Subcutaneous abdominal adipose tissue (tissue), 5 donors: ENCODE data around the gene ANKH.
"Not testable (repeated sequence)": the region's sequence is repeated elsewhere in the genome, so short reads cannot be mapped to it uniquely, and the experiment has no call there.

Experiments used
- H3K27ac ChIP-seq: one replicate; pipeline ENCODE4 v1.7.0; 2013; ENCODE audit warnings: low read depth, mild to moderate bottlenecking, inconsistent platforms, low read length, moderate library complexity
- H3K27me3 ChIP-seq, 5 donors: one replicate each; pipeline ENCODE4 v1.7.0; 2013; ENCODE audit warnings: low read length in 5 of 5, inconsistent platforms in 1 of 5; ENCODE audit not compliant: control insufficient read depth in 5 of 5, insufficient read depth in 4 of 5
- H3K36me3 ChIP-seq, 5 donors: one replicate each; pipeline ENCODE4 v1.7.0; 2013; ENCODE audit warnings: low read length in 5 of 5; ENCODE audit not compliant: control insufficient read depth in 5 of 5, insufficient read depth in 5 of 5
- H3K4me1 ChIP-seq, 5 donors: one replicate each; pipeline ENCODE4 v1.7.0; 2013; ENCODE audit warnings: low read length in 5 of 5, mild to moderate bottlenecking in 3 of 5, moderate library complexity in 1 of 5; ENCODE audit not compliant: control insufficient read depth in 5 of 5, insufficient read depth in 5 of 5
- H3K4me3 ChIP-seq, 5 donors: one replicate each; pipeline ENCODE4 v1.7.0; 2013; ENCODE audit warnings: low read length in 5 of 5, low read depth in 1 of 5
- H3K9ac ChIP-seq, 5 donors: one replicate each; pipeline ENCODE4 v1.7.0; 2013; ENCODE audit warnings: low read length in 5 of 5, mild to moderate bottlenecking in 4 of 5, moderate library complexity in 3 of 5
- H3K9me3 ChIP-seq, 5 donors: one replicate each; pipeline ENCODE4 v1.7.0; 2013; ENCODE audit warnings: low read length in 5 of 5; ENCODE audit not compliant: control insufficient read depth in 5 of 5
- donor health status: healthy.
- donor health status: healthy.
- donor health status: healthy.
- donor health status: healthy.
- donor health status: healthy.

ANKH gene

DNA sequence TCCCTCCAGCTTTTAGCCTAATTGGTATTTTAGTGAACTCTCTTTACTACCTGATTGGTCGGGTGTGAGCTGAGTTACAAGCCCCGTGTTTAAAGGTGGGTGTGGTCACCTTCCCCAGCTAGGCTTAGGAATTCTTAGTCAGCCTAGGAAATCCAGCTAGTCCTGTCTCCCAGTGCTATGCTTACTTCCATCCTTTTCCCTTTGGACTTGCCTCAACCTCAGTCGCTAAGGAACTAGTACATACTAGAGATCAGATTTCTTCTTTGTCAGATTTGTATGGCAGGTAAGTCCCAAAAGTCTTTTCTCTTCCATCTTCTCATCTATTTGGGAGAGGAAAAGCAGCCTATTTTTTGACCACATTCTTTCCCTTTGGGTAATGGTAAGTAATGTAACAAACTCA lies 22.6 kb downstream of the ANKH start:
- not testable (repeated sequence) for H3K9me3 ChIP-seq, H3K4me1 ChIP-seq, H3K27ac ChIP-seq, H3K27me3 ChIP-seq, H3K9ac ChIP-seq, H3K4me3 ChIP-seq
- peaks cover 0 to 26% (median 2%) of the 10 kb centered on the region in 5 donors for H3K36me3 ChIP-seq

DNA sequence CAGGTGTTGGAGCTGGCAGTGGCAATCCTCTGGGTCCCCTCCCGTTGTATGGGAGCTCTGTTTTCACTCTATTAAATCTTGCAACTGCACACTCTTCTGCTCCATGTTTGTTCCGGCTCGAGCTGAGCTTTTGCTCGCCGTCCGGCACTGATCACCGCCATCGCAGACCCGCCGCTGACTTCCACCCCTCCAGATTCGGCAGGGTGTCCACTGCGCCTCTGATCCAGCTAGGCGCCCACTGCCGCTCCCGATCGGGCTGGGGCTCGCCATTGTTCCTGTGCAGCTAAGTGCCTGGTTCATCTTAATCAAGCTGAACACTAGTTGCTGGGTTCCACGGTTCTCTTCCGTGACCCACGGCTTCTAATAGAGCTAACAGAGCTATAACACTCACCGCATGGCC lies 23.2 kb downstream of the ANKH start:
- H3K36me3 ChIP-seq, result peaks cover 0 to 26% (median 2%) of the 10 kb centered on the region in 5 donors
- H3K4me1 ChIP-seq, result peaks cover 0 to 4% (median 0%) of the 10 kb centered on the region in 5 donors
- no peaks in the 10 kb centered on the region for H3K9me3 ChIP-seq
- H3K9ac ChIP-seq, result no peak overlapping the region
- H3K4me3 ChIP-seq, result no peak overlapping the region
- H3K27ac ChIP-seq, result no peak overlapping the region
- no peaks in the 10 kb centered on the region for H3K27me3 ChIP-seq

DNA sequence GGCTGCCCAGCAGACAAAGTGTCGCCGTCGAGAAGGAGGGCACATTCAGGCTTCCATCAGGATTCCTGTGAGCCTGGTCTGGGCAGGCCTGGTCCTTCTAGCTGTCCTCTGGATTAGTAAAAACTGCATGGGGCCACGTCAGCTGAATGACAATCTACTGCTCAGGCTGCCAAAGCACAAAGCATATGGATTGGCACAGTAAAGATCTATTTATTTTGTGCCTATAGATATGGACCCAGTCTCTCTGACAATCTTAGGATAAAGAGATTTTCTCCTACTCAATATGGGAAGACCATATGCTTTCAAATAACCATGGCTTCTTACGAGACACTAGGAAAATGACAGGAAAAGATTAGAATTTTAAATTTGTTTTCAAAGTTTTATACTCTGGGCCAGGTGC lies 24.1 kb downstream of the ANKH start:
- Histone ChIP-seq H3K27me3 (no peaks in the 10 kb centered on the region), H3K9ac (no peak overlapping the region), H3K4me3 (no peak overlapping the region), H3K9me3 (no peaks in the 10 kb centered on the region), H3K4me1 (peaks cover 0 to 4% (median 0%) of the 10 kb centered on the region in 5 donors), H3K36me3 (peaks cover 0 to 26% (median 2%) of the 10 kb centered on the region in 5 donors), H3K27ac (no peak overlapping the region)

DNA sequence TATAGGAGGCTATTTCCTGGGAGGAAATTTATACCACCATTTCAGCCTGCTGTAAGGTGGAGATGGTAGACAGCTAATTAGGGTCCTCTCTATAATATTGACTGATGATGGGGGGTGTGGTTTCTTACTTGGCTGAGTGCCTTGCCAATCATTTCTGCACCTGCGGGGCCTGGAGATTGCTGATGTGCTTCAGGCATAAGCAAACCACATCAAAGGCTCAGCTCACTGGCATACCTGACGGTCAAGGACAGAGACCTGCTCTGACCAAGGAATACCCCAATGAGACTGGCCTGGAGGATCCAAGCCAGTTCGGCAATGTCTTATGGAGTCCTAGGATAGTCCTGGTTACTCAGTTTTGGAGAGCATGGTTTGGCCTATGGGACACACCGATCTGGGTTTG lies 29.5 kb downstream of the ANKH start:
- Histone ChIP-seq H3K36me3 (peaks cover 0 to 4% (median 0%) of the 10 kb centered on the region in 5 donors), H3K4me3 (no peak overlapping the region), H3K9ac (no peak overlapping the region), H3K27ac (no peak overlapping the region), H3K4me1 (no peaks in the 10 kb centered on the region), H3K9me3 (no peaks in the 10 kb centered on the region), H3K27me3 (no peaks in the 10 kb centered on the region)

DNA sequence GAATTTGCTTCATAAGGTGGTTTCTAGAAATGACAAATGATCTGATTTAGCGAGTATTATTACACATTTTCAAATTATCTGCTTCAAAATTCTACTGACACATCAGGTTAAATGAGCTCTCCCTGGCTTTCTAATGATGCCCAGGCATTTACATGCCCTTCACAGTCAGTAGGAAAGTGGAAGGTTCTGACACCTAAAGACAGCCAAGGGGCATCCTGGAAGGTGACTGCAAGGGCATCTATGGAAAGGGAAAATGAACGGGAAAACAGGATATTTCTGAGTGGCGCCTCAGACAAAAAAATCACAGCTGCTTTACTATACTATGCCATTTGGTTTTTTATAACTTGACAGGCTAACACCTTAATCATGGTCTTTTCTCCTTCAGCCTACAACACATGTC lies 31.0 kb downstream of the ANKH start:
- Histone ChIP-seq H3K4me1 (no peaks in the 10 kb centered on the region), H3K4me3 (no peak overlapping the region), H3K9me3 (no peaks in the 10 kb centered on the region), H3K27me3 (no peaks in the 10 kb centered on the region), H3K36me3 (peaks cover 0 to 4% (median 0%) of the 10 kb centered on the region in 5 donors), H3K27ac (no peak overlapping the region), H3K9ac (no peak overlapping the region)

DNA sequence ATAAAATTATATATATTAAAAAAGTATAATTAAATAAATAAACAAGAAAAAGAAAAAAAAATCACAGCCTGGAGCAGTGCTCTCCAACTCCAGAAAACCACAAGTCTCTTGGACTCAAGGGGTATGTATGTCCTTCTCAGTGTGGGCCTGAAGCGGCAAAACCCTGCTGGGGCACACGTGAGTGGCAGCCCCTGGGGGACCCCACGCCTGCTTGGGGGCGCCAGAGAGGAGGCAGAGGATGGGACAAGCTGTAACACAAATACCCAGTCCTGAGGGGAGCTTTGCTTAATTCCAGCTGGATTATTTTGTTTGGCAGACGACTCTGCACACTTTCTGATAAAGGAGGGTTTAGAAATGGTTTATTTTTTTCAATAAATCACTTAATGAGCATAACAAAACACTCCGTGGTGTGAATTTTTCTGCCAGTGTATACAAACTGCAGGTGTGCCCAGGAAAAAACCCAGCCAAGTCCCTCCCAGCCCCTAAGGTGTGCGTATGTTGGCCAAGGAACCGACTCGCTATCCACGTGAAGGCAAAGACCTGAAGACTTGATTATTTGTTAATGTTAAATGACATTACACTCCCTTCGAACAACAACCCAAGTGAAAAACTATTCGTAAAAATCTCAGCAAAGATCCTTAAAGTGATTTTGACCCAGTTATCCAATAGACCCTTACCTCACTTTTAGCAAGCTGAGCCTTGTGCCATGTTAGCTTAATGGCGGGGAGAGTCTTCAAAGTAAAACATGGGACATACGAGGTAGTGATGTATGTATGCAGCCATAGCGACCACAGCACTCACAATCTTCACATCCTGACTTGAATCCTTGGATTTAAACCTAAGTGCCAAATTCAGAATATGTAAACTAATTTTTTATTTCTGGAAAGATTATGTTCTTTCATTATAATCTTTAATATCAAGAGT lies 32.9 kb downstream of the ANKH start:
- Histone ChIP-seq H3K9me3 (no peaks in the 10 kb centered on the region), H3K27me3 (no peaks in the 10 kb centered on the region), H3K27ac (no peak overlapping the region), H3K4me3 (no peak overlapping the region), H3K36me3 (peaks cover 0 to 4% (median 0%) of the 10 kb centered on the region in 5 donors), H3K4me1 (no peaks in the 10 kb centered on the region), H3K9ac (no peak overlapping the region)

DNA sequence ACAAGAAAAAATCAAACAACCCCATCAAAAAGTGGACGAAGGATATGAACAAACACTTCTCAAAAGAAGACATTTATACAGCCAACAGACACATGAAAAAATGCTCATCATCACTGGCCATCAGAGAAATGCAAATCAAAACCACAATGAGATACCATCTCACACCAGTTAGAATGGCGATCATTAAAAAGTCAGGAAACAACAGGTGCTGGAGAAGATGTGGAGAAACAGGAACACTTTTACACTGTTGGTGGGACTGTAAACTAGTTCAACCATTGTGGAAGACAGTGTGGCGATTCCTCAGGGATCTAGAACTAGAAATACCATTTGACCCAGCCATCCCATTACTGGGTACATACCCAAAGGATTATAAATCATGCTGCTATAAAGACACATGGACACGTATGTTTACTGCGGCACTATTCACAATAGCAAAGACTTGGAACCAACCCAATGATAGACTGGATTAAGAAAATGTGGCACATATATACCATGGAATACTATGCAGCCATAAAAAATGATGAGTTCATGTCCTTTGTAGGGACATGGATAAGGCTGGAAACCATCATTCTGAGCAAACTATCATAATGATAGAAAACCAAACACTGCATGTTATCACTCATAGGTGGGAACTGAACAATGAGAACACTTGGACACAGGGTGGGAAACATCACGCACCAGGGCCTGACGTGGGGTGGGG lies 34.0 kb downstream of the ANKH start:
- not testable (repeated sequence) for H3K4me3 ChIP-seq

DNA sequence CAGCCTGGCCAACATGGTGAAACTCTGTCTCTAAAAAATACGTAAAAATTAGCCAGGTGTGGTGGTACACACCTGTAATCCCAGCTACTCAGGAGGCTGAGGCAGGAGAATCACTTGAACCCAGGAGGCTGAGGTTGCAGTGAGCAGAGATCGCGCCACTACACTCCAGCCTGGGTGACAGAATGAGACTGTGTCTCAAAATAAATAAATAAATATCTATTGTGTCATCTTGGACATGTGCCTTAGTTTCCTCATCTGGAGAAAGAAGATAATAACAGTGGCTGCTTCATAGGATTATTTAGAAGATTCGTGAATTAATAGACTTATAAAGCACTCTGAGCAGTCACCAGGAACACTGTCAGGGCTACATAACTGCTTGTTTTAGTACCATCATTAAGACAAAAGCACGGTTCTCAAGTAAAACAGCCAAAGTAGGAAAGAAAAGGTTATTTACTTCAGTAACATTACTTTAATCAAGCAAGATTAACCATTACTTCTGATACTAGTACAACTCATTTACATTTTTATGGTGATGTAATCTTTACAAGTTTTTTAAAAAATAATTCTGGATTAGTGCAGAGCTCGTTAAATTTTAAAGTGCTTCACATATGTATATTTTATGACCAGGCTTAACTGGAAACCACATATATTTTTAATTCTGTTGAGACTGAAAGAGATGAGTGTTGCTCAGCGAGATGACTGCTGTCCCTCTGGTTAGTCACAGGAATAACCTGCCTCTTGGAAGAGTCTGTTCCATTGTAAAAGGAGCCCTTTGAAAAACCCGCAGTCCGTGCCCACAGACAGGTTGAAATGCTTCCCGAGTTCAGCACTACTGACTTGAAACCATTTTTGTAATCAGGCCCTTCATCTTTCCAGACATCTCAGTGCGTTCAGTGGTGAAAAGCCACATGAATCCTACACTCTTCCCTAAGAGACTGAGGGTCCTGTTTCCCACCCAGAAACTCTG lies 36.7 kb downstream of the ANKH start:
- Histone ChIP-seq H3K27me3 (no peaks in the 10 kb centered on the region), H3K9me3 (no peaks in the 10 kb centered on the region), H3K4me3 (no peak overlapping the region), H3K9ac (no peak overlapping the region), H3K36me3 (peaks cover 0 to 7% (median 0%) of the 10 kb centered on the region in 5 donors), H3K27ac (no peak overlapping the region), H3K4me1 (peaks cover 0 to 2% (median 0%) of the 10 kb centered on the region in 5 donors)

More for the DNA sequence above, 34.0 kb downstream of the ANKH start:
- not testable (repeated sequence) for H3K9ac ChIP-seq, H3K27ac ChIP-seq, H3K9me3 ChIP-seq, H3K36me3 ChIP-seq, H3K4me1 ChIP-seq, H3K27me3 ChIP-seq

DNA sequence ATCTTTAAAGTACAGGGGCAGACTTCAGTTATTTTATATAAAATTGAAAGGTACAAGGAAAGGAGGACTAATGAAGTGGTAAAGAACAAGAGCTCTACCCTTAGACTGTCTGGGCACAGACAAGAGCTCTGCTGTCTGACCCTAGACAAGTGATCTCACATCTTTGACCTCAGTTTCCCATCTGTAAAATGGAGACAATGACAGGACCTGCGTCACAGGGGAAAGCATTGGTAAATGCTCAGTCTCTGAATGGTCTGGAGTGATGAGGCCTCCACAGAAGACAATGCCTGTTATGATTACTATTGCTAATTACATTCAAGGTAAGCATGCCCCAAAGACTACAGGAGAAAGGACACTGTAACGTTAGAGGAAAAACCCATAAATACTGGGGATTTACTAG lies 37.5 kb downstream of the ANKH start:
- no peaks in the 10 kb centered on the region for H3K9me3 ChIP-seq
- peaks cover 0 to 7% (median 0%) of the 10 kb centered on the region in 5 donors for H3K36me3 ChIP-seq
- H3K4me3 ChIP-seq, result no peak overlapping the region
- H3K27me3 ChIP-seq, result no peaks in the 10 kb centered on the region
- no peak overlapping the region for H3K9ac ChIP-seq
- H3K4me1 ChIP-seq, result peaks cover 0 to 5% (median 0%) of the 10 kb centered on the region in 5 donors
- H3K27ac ChIP-seq, result no peak overlapping the region
